Measurements from ENCODE around the gene VPREB1.
"Not testable (repeated sequence)": the region's sequence is repeated elsewhere in the genome, so short reads cannot be mapped to it uniquely, and the experiment has no call there.

The VPREB1 gene, protein sequence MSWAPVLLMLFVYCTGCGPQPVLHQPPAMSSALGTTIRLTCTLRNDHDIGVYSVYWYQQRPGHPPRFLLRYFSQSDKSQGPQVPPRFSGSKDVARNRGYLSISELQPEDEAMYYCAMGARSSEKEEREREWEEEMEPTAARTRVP

DNA sequence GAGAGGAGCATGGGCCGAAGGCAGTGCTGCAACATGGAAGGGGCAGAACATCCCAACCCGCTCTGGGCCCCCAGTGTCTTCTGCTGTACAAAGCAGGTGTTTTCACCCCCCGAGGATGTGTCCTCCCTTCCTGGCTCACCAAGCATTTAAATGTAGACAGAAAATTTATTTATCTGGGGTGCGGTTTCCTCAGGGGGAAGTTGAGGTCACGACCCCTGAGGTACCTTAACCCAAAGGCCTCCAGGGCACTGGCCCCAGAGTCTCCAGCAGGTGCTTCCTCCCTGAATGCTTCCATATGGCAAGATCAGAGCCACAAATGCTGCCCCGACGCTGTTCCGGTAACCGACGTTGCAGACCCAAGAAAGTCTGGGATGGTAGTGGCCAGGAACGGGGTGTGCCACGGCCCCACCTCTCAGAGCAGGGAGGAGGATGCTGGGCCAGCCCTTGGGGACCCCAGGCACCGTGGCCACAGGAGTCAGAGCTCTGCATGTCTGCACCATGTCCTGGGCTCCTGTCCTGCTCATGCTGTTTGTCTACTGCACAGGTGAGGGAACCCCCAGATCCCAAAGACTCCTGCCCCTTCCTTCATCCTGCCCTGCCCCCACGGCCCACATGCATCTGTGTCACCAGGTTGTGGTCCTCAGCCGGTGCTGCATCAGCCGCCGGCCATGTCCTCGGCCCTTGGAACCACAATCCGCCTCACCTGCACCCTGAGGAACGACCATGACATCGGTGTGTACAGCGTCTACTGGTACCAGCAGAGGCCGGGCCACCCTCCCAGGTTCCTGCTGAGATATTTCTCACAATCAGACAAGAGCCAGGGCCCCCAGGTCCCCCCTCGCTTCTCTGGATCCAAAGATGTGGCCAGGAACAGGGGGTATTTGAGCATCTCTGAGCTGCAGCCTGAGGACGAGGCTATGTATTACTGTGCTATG lies at the start of gene VPREB1:
Gene VPREB1 (plus strand): TSS at position 471 of the 935 bp plus-strand sequence. CDS start 28 bp downstream, at position 499.
- DNase-seq: no peak

DNA sequence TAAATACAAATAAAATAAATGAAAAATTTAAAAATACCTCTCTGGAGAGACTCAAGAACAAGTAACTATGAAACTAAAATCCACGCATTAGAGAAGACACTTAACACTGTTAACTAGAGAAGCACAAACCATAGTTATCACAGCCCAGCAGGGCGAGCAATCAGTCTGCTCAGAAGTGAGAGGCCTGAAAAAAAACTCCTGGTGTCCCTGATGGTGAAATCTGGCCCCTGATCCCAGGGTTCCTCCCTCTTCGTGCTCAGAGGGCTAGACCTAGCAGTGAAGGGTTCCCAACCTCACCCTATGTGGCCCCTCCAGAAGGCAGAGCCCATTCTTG lies 49.7 kb upstream of the VPREB1 start:
- no peak for DNase-seq

DNA sequence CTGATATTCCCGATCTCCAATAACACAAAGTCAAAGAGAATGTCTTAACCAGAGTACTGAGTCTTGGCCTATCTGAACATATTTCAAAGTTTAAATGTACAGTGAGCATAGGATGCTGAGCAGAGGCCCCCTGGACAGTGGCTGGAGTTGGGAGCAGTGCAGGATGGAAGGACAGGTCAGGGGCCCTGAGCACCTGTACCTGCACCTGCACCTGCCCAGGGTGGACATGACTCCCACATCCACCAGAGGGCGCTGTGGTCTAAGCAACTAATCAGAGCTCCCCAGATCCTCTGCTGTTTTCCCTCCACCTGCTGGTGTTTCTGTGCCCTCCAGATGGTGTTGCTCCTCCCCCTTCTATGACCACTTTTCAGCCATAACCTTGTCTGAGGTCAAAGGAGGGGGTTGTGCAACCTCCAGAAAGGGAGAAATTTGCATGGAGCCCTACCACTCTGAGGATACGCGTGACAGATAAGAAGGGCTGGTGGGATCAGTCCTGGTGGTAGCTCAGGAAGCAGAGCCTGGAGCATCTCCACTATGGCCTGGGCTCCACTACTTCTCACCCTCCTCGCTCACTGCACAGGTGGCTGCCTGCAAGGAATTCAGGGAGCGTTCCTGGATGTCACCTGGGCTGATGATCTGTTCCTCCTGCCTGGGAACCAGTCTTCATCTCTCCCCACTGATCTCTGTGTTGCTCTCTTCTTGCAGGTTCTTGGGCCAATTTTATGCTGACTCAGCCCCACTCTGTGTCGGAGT lies 49.1 kb upstream of the VPREB1 start:
- DNase-seq: peak; percentile 87 to 89

DNA sequence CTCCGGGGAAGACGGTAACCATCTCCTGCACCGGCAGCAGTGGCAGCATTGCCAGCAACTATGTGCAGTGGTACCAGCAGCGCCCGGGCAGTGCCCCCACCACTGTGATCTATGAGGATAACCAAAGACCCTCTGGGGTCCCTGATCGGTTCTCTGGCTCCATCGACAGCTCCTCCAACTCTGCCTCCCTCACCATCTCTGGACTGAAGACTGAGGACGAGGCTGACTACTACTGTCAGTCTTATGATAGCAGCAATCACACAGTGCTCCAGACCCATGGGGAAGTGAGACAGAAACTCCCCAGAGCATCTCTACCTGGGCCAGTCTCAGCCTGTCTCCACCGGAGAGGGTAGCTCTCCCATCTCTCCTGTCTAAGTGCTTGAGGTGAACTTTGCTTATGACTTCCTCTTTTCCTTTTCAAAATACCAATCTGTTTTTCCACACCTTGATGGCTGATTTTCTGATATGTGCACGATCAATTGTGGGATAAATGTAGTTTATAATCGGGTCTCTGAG lies 48.5 kb upstream of the VPREB1 start:
- DNase-seq: no peak

DNA sequence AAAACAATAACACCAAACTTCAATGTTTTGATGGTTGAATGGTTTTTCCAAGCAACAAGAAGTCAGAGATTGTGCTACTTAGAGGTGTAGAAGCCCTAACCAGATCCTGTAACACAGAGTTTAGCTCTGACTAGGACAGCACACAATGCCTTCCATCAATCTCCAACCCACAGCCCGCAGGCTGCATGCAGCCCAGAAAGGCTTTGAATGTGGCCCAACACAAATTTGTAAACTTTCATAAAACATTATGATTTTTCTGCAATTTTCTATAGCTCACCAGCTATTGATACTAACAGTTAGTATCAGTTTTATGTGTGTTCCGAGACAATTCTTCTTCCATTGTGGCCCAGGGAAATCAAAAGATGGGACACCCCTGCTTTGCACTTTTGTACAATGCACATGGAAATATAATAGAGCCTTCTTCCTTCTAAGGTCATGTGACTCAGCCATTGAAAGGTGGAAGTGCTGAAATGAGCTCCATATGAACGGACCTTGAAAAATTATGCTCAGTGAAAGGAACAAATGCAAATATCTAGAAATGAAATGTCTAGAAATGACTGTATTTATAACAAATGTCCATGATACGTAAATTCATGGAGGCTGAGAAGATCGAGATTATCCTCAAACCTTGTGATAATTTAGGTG lies 47.6 kb upstream of the VPREB1 start:
- no peak for DNase-seq

DNA sequence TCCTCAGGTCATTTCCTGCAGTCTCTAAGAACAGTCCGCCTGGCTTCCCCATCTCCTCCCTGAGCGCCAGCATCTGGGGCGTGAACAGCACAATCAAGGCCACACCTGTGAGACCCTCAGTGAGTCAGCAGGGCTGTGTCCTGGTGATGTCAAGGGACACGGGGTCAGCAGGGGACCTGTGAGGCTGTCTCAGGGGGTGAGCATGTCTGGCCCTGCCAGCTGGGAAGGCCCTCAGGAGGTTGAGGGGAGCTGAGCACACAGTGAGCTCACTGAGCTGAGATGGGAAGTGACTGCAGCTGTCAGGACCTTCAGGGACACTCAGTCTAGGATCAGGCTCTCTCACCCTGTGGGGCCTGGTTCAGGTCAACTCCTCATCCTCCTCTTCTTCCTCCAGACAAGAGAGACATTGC lies 46.6 kb upstream of the VPREB1 start:
- DNase-seq: no peak

DNA sequence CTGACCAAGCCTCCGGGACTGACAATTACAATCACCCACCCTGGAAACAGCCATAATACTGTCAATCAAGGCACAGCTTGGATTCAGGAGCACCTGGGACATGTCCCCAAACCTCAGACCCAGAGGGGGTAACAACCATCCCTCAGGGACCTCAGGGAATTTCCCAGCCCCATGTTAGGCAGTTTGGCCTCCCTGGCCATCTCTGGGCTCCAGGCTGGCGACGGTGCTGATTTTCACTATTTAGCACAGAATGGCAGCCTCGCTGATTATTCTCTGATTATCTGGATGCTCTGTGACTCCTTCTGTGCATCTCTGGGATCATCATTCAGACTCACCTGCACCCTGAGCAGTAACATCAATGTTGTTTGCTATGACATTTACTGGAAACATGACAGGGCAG lies 45.8 kb upstream of the VPREB1 start:
- DNase-seq: no peak

DNA sequence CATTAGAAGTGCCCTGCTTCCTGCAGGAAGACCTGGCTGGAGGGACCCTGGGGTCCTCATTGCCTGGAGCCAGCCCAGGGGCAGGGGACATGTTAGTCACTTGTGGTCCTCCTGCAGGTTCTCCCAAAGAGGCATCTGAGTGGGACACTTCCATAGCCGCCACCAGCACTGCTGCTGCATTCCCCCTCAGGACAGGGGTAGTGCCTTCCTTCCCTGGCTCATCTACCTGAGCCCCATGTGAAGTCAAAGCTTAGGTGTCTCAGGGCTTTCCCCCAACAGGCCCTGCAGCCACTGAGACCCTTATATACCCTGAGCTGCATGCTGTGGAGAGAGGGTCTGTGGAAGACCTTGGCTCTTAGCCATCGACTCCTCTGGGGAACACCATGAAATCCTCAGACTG lies 45.0 kb upstream of the VPREB1 start:
- DNase-seq: no peak

DNA sequence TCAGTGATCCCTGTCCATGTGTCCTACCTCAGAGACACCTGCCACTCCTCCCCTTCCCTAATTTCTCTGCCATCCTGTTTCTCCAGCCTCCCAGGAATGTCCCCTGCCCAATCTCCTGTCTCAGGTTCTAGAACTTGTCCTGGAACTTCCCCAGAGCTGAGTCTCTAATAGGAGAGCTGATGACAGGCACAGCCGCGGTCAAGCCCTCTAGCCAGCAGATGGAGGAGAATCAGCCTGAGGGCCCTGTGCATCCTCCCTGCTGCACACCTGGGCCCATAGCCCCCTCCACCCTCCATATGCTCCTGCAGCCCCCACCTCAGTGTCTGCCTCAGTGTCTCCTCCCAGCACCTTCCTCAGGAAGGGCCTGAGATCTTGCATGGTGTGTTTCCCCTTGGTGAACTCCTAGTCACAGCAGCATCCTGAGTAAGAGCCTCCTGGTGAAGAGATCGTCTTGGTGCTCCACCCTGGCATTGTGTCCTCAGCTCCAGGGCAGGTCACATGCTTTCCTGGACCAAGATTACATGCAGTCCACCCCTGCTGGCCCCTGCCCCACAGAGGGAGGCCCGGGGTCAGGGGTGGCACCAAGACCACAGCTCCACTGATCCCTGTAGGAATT lies 43.9 kb upstream of the VPREB1 start:
- no peak for DNase-seq

DNA sequence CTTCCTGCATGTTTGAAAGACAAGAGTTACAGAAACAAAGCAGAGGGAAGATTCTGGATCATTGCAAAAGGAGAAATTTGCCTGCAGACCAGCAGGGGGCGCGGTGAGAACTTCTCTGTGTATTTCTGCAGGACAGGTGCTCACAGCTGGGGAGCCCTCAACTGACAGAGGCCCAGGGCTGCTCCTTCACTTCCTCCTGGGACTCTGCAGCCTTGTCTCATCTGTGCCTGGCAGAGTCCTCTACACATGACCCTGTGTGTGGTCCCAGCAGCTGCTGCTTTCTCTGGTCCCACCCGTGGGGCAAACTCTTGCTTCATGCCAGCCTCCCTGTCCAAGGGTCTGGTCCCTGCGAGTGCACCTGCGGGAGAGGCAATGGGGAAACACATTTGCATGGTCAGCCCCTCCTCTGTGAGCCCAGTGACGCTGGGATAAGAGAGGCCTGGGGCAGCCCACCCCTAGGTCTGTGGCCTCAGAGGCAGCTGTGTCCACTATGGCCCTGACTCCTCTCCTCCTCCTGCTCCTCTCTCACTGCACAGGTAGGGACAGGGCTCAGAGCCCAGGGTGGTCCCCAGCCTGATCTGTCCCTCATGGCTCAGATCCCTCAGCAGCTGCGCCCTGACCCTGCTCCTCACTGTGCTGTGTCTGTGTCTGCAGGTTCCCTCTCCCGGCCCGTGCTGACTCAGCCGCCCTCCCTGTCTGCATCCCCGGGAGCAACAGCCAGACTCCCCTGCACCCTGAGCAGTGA lies 43.2 kb upstream of the VPREB1 start:
- peak; percentile 59 to 67 for DNase-seq

DNA sequence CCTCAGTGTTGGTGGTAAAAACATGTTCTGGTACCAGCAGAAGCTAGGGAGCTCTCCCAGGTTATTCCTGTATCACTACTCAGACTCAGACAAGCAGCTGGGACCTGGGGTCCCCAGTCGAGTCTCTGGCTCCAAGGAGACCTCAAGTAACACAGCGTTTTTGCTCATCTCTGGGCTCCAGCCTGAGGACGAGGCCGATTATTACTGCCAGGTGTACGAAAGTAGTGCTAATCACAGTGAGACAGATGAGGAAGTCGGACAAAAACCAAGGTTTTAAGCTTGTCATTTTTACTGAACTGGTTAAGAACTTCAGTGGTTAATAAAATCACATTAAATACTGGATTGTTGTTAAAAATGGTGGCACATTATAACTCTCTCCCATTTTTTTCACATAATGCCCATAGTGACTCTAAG lies 42.6 kb upstream of the VPREB1 start:
- DNase-seq: no peak

DNA sequence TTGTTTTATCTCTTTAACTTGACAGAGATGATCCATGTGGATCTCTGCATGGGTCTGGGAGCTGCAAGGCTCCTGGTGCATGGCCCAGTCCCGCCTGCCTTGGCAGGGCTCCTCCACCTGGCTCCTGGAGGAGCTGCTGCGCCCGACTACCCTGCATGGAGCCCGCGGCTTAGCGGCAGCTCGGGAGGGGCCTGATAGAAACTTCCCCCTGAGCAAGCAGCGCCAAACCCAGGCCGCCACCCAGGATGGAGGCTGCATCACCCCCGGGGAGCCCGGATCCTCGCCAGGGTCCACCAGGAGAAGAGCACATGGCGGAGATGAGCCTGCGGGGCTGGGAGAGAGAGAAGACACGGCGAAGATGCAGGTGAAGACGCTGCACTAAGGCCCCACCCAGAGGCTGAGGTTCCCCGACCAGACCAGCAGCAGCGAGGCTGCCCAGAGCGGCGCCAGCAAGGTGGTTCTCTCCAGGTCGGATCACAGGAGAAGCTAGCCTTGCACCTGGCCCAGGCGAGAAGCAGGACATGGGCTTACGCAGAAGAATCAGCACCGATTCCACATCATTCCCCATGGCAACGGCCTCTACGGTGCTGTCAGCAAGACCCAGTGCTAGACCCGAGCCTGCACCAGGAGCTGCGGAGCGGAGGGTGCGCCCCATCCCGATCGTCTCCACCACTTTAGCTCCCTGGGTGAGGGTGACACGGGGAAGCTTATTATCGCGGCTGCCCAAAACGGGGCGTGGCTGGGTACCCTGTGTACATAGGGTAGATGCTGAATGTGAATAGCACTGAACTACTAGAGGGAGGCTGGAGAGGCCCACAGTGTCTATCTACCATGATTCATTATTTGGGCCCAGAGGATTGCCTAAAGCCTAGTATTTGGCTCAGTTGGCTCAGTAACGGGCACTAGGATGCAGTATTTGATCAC lies 41.3 kb upstream of the VPREB1 start:
- no peak for DNase-seq

DNA sequence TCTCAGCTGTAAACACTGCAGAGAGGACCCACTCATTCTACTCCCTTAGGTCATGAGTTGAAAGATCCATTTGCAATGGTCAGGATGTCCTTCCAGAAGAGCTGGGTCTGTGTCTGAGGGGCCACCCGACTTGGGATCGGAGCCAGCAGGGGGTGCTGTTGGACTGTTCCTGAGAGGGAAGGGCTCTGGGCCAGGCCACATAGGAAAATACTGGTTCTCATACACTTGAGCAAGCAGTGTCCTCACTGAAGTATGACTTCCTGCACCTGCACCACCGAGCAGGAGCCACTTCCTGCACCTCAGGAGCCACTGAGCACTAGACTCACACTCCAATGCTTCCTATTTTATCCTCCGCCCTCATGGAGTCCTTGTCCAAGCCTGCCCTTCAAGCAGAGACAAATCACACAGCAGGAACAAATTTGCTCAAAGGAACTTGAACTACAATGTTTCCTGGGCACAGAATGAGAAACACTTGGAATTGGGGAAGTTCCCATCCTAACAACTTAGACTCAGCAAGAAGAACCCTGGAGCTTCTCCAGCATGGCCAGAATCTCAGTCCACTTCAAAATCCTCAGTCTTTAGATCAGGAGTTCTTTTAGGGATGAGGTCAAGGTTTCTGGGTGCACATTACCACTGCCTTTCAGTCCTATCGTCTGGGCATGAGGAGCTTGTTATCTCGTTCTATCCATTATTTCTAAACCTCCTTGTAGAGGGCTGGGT lies 36.6 kb upstream of the VPREB1 start:
- DNase-seq: peak; percentile 92

DNA sequence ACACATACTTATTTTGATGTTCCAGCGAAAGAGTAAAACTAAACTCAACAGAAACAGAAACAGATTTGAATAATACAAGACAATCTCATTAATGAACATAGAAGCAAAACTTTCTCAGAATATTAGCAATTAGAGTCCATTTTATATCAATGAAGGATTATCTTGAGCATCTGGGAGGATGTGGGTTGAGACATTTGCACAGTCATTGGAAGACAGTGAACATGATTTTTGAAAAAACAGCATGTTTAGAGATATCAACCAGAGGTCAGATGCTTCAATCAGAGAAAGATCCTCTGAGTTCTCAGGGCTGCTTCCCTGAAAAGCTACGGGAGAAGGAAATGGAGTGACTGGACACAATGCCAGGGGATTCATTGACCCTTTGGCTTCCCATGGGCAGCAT lies 35.9 kb upstream of the VPREB1 start:
- no peak for DNase-seq

DNA sequence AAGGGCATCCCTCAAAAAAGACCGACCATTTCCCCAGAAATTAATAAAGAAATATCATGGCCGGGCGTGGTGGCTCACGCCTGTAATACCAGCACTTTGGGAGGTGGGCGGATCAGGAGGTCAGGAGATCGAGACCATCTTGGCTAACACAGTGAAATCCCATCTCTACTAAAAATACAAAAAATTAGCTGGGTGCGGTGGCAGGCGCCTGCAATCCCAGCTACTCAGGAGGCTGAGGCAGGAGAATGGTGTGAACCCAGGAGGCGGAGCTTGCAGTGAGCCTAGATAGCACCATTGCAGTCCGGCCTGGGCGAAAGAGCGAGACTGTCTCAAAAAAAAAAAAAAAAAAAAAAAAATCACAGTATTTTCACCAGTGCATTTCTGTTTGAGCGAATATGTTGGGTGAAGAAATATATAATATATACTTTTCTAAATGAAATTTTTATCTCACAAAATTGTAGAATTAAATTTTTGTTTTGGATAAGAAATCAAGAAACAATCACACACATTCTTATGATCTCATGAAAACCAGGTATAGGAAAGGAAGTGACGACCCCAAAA lies 35.4 kb upstream of the VPREB1 start:
- DNase-seq: not testable (repeated sequence)

DNA sequence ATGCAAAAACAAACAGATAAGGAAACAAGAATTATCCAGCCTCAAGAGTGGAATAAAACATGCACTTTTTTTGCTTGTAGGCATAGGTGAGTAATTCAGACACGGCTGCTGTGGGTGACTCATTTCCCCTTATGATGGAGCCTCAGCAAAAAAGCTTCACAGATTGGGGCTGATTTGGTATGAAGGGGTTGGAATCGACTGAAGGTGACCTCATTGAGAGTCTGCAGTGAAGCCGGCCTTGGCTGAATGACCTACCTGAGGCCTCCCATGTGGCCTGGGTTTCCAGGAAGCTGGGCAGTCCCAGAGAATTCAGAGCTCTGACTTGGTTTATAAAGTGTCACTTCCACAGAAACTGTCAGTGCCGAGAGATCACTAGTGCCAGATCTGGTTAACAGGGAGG lies 34.2 kb upstream of the VPREB1 start:
- peak; percentile 78 to 80 for DNase-seq

DNA sequence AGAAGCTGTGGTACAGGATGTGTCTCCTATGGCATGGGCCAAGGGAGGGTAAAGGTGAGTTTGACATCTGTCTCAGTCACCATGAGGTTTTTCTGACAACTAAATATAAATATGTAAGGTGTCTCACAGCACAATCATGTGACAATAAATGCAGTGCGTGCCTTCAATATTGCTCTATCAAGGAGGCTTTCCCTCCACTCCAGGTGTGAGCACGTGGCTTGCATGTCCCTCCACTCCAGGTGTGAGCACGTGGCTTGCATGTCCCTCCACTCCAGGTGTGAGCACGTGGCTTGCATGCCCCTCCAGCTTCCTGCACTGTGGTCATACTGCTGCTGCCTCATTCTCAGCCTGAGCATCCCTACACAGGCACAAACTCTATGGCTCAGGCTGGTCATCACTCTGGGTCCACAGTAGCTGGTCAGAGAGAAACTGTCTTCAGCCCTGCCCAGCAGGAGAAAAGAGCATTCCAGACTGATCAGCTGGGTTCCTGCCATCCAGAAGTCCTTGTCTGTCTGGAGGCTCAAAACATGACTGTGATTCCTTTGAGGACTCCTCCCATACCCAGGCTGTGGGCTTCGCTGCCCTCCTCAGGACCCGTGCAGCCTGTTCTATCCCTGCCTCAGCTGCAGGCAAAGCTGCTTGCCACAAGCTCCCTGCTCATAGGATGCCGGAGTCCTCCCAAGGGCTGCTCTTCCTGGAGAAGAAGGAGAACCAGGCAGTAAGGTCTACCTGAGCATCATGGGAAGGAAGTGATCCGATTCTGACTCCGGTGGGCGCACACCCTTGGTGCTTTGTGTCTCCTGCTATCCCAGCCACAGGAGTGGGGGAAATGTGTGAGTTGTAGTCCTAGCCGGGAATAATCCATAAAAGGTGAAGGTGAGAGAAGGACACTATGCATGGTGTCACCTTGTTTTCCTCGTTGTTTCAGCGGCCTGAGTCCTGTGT lies 33.4 kb upstream of the VPREB1 start:
- no peak for DNase-seq

DNA sequence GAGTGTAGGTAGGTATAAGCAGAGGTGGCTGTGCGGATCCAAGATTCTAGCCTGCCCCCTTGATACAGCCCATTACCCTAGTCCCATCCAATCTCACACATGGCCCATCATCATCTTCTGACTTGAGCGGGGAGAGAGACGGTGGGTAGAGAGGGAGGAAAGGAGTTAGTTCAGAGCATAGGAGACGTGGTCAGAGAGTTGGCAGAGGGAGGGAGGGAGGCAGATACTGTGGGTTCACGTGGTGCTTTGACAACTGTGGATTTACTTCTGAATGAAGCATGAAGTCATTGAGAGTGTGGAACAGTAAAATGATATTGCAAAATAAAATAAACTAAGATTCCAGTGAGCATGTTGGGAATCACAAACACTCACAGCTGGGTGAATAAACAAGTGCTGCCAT lies 31.4 kb upstream of the VPREB1 start:
- no peak for DNase-seq

Measured in activated T-cell treated with anti-CD3 and anti-CD28 coated beads, Interleukin-2, amount 50 U/mL, for 48 hours (primary cell).